Astrocyte (in vitro differentiated cells and primary cell): Measurements from ENCODE around the gene OSBP2. TPM values are rescaled to one million over a fixed set of nuclear protein-coding genes. Genes with fewer than 3 reads are reported as not detected.

Experiments
- DNase-seq: peaks from one replicate; pipeline ENCODE4 v3.0.0-alpha.2; 2010; ENCODE audit warnings: low read depth
- FAIRE-seq: peaks from 2 replicates; lab custom pipeline; 2011; peaks lifted over from hg19 to GRCh38; lab: Jason Lieb, UNC
- H2AFZ ChIP-seq: 2 replicates; pipeline ENCODE4 v1.6.0; 2012; ENCODE audit warnings: low read depth, low read length, inconsistent platforms
- H3K27ac ChIP-seq: 2 replicates; pipeline ENCODE4 v1.5.1; 2011; ENCODE audit warnings: low read depth, low read length, inconsistent platforms
- H3K27me3 ChIP-seq: 2 replicates; pipeline ENCODE4 v1.6.0; 2011; ENCODE audit warnings: low read length, inconsistent platforms; ENCODE audit not compliant: insufficient read depth
- H3K36me3 ChIP-seq: 2 replicates; pipeline ENCODE4 v1.5.1; 2011; ENCODE audit warnings: low read length, inconsistent platforms; ENCODE audit not compliant: insufficient read depth
- H3K4me1 ChIP-seq: 2 replicates; pipeline ENCODE4 v1.5.1; 2011; ENCODE audit warnings: low read length, inconsistent platforms; ENCODE audit not compliant: insufficient read depth
- H3K4me2 ChIP-seq: 2 replicates; pipeline ENCODE4 v1.6.0; 2012; ENCODE audit warnings: low read length, inconsistent platforms
- H3K4me3 ChIP-seq: 2 replicates; pipeline ENCODE4 v1.5.1; 2011; ENCODE audit warnings: low read depth, mild to moderate bottlenecking, low read length, inconsistent platforms; ENCODE audit not compliant: insufficient read depth
- H3K79me2 ChIP-seq: 2 replicates; pipeline ENCODE4 v1.6.0; 2012; ENCODE audit warnings: mild to moderate bottlenecking, low read length, inconsistent platforms; ENCODE audit not compliant: insufficient read depth
- H3K9ac ChIP-seq: 2 replicates; pipeline ENCODE4 v1.6.0; 2012; ENCODE audit warnings: mild to moderate bottlenecking, low read length, inconsistent platforms
- H3K9me3 ChIP-seq: 2 replicates; pipeline ENCODE4 v1.5.1; 2012; ENCODE audit warnings: low read depth, mild to moderate bottlenecking, low read length, inconsistent platforms; ENCODE audit not compliant: insufficient read depth
- H4K20me1 ChIP-seq: 2 replicates; pipeline ENCODE4 v1.6.0; 2012; ENCODE audit warnings: low read length, inconsistent platforms; ENCODE audit not compliant: insufficient read depth
- H3K27ac Mint-ChIP-seq: one replicate; pipeline ENCODE4 v1.8.0; 2021; ENCODE audit warnings: mild to moderate bottlenecking, mixed read lengths; ENCODE audit not compliant: unreplicated experiment
- H3K27me3 Mint-ChIP-seq: one replicate; pipeline ENCODE4 v1.8.0; 2021; ENCODE audit warnings: low read depth, mixed read lengths; ENCODE audit not compliant: unreplicated experiment
- H3K36me3 Mint-ChIP-seq: one replicate; pipeline ENCODE4 v1.8.0; 2021; ENCODE audit warnings: low read depth, mixed read lengths; ENCODE audit not compliant: unreplicated experiment
- H3K4me1 Mint-ChIP-seq: one replicate; pipeline ENCODE4 v1.8.0; 2021; ENCODE audit warnings: low read depth, mixed read lengths; ENCODE audit not compliant: unreplicated experiment
- H3K4me3 Mint-ChIP-seq: one replicate; pipeline ENCODE4 v1.8.0; 2021; ENCODE audit warnings: mild to moderate bottlenecking, moderate library complexity, mixed read lengths; ENCODE audit not compliant: unreplicated experiment
- H3K9me3 Mint-ChIP-seq: one replicate; pipeline ENCODE4 v1.8.0; 2021; ENCODE audit warnings: mild to moderate bottlenecking, mixed read lengths; ENCODE audit not compliant: unreplicated experiment
- EZH2 ChIP-seq: IDR thresholded peaks from 2 replicates; pipeline ENCODE4 v1.6.1; 2012; ENCODE audit warnings: mild to moderate bottlenecking, low read length, inconsistent platforms; ENCODE audit not compliant: insufficient read depth
- total RNA-seq: library from RNA; stranded (reverse); gene quantifications from 2 replicates; pipeline ENCODE4 v1.2.1, GENCODE V29; 2021
- TF ChIP-seq, protein P1 (sequence below): IDR thresholded peaks from 2 replicates; pipeline ENCODE4 v1.5.1; 2011; ENCODE audit warnings: low read depth, mild to moderate bottlenecking, inconsistent platforms, low read length, moderate library complexity; ENCODE audit not compliant: insufficient read depth

The OSBP2 gene
- total RNA-seq, 1 donor from 2014 or later, result 0.48 TPM

DNA sequence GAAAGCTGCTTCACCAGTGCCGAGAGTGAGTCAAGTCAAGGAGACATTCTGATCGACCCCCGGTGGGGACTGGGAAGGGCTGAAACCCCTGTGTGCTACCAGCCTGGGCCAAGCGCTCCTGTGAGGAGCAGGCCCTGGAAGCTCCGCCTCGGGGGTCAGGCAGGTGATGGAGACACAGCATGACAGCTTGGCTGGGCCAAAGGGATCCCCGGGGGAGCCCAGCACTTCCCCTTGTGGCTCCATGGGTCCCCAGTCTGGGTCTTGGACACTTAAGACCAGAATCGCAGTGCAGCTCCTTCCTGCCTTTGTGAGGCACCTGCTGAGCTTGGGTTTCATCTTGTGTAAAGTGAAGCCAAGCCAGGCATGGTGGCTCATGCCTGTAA is 184.7 kb downstream of the OSBP2 start:
- H3K4me3 ChIP-seq, result no peak overlapping the region
- peaks cover 2% of the 10 kb centered on the region for H3K4me1 Mint-ChIP-seq
- no peaks in the 10 kb centered on the region for H3K79me2 ChIP-seq
- no peak for FAIRE-seq
- H3K27me3 ChIP-seq, result no peaks in the 10 kb centered on the region
- H3K9me3 ChIP-seq, result no peaks in the 10 kb centered on the region
- peaks cover 31% of the 10 kb centered on the region for H3K27me3 Mint-ChIP-seq
- no peak for DNase-seq
- H3K27ac ChIP-seq, result no peak overlapping the region
- no peak for TF ChIP-seq EZH2
- TF ChIP-seq, protein P1, sequence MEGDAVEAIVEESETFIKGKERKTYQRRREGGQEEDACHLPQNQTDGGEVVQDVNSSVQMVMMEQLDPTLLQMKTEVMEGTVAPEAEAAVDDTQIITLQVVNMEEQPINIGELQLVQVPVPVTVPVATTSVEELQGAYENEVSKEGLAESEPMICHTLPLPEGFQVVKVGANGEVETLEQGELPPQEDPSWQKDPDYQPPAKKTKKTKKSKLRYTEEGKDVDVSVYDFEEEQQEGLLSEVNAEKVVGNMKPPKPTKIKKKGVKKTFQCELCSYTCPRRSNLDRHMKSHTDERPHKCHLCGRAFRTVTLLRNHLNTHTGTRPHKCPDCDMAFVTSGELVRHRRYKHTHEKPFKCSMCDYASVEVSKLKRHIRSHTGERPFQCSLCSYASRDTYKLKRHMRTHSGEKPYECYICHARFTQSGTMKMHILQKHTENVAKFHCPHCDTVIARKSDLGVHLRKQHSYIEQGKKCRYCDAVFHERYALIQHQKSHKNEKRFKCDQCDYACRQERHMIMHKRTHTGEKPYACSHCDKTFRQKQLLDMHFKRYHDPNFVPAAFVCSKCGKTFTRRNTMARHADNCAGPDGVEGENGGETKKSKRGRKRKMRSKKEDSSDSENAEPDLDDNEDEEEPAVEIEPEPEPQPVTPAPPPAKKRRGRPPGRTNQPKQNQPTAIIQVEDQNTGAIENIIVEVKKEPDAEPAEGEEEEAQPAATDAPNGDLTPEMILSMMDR, result no peak
- no peak overlapping the region for H3K9ac ChIP-seq
- H3K36me3 ChIP-seq, result no peaks in the 10 kb centered on the region
- no peaks in the 10 kb centered on the region for H3K4me1 ChIP-seq
- no peaks in the 10 kb centered on the region for H4K20me1 ChIP-seq
- H3K9me3 Mint-ChIP-seq, result peaks cover 2% of the 10 kb centered on the region
- no peak overlapping the region for H2AFZ ChIP-seq
- H3K36me3 Mint-ChIP-seq, result peaks cover 4% of the 10 kb centered on the region
- no peak overlapping the region for H3K4me2 ChIP-seq
- no peak overlapping the region for H3K27ac Mint-ChIP-seq
- H3K4me3 Mint-ChIP-seq, result no peak overlapping the region

DNA sequence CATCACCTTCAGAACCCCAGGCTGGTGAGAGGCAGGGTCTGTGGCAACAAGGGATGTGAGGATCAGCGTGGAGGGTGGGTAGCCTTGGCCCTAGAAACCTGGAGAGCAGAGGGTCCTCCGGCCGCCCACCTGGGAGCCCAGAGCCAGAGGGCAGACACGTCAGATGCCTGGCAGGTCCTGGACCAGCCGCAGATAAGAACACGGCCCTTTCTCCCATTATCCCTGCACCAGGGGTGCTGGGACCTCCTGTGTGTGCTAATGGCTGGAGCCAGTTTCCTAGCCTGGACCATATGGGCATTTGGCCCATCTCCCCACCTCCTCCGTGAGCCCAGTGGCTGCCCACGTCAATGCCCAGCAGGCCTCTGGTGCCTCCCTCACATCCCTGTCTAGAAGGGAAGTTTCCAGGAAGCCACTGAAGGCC is 185.5 kb downstream of the OSBP2 start:
- no peak overlapping the region for H3K27ac ChIP-seq
- H2AFZ ChIP-seq, result no peak overlapping the region
- H3K36me3 ChIP-seq, result no peaks in the 10 kb centered on the region
- Mint-ChIP-seq H3K4me1 (peaks cover 2% of the 10 kb centered on the region), H3K36me3 (peaks cover 4% of the 10 kb centered on the region), H3K27me3 (peaks cover 27% of the 10 kb centered on the region), H3K4me3 (no peak overlapping the region), H3K27ac (no peak overlapping the region), H3K9me3 (peaks cover 2% of the 10 kb centered on the region)
- no peak overlapping the region for H3K4me3 ChIP-seq
- H3K4me2 ChIP-seq, result no peak overlapping the region
- no peaks in the 10 kb centered on the region for H3K27me3 ChIP-seq
- H3K4me1 ChIP-seq, result no peaks in the 10 kb centered on the region
- no peak for FAIRE-seq
- no peak for DNase-seq
- H4K20me1 ChIP-seq, result no peaks in the 10 kb centered on the region
- H3K79me2 ChIP-seq, result no peaks in the 10 kb centered on the region
- TF ChIP-seq EZH2, result no peak
- TF ChIP-seq, protein P1, result no peak
- H3K9ac ChIP-seq, result no peak overlapping the region
- no peaks in the 10 kb centered on the region for H3K9me3 ChIP-seq

DNA sequence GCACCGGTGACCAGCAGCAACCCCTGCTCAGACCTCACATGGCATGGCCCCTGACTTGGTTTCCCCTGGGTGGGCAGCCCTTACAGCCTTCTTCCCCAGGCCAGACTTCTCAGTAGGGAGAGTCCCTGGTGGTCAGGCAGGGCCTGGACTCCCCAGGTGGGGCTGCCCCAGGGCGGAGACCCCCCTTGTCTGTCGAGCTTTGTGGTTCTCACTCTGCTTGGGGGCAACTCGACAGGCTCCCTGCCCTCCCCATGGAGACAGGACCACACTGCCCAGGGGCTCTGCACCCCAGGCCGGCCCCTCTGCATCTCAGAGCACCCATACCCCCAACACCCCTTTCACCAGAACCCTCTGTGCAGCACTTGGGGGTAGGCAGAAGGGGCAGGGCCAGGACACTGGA is 186.2 kb downstream of the OSBP2 start:
- Mint-ChIP-seq H3K9me3 (peaks cover 2% of the 10 kb centered on the region), H3K27ac (no peak overlapping the region), H3K4me1 (peaks cover 2% of the 10 kb centered on the region), H3K36me3 (peaks cover 4% of the 10 kb centered on the region), H3K4me3 (no peak overlapping the region), H3K27me3 (peaks cover 25% of the 10 kb centered on the region)
- Histone ChIP-seq H3K36me3 (no peaks in the 10 kb centered on the region), H3K79me2 (no peaks in the 10 kb centered on the region), H3K27me3 (no peaks in the 10 kb centered on the region), H3K4me3 (no peak overlapping the region), H3K9me3 (no peaks in the 10 kb centered on the region), H4K20me1 (no peaks in the 10 kb centered on the region), H3K9ac (no peak overlapping the region), H3K27ac (no peak overlapping the region), H3K4me2 (no peak overlapping the region), H2AFZ (no peak overlapping the region), H3K4me1 (no peaks in the 10 kb centered on the region)
- TF ChIP-seq, protein P1, result no peak
- TF ChIP-seq EZH2, result no peak
- FAIRE-seq, result no peak
- DNase-seq, result no peak
